ENCODE data around the gene OTUB2.

The OTUB2 gene

DNA sequence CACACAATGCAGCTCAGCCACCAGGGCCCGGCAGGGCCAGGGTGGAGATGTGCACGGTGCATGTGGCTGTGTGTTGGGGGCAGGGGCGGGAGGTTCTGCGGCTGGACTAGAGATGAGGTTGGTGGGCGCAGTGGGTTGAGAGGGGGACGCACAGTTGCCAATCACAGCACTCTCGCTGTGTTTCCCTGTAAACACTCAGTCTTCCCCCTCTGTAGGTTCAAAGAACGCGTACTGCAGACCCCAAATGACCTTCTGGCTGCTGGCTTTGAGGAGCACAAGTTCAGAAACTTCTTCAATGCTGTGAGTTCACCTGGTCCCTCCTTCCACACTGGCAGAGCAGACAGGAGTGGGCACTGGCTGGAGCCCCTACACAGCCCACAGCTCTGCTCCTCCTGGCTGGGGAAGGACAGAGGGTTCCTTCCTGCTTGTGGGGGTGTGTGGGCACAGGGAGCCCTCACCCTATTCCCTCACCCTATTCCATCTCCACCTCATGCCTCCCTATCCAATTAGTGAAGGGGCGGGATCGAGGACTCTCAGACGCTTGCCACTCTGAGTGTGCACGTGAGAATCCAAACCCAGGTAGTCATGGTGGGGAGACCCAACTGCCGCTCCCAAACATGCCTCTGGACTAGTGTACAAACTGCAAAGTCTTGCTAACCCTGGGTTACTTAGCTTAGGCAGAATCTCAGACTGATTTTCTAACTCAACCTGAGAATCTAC lies 17.8 kb downstream of the OTUB2 start:
- no peaks in the 10 kb centered on the region for H3K27me3 ChIP-seq (ENCODE audit: insufficient read depth, low read length, poor library complexity)
- ATAC-seq (ENCODE audit: insufficient read depth, low read depth) (no peak), DNase-seq (no peak)
- H3K9ac ChIP-seq (ENCODE audit: low read depth, low read length) = no peak overlapping the region
- H3K4me1 ChIP-seq (ENCODE audit: insufficient read depth, low read length) = no peaks in the 10 kb centered on the region
- peaks cover 20% of the 10 kb centered on the region for H4K20me1 ChIP-seq (ENCODE audit: insufficient read depth, low read length)
- no peak for TF ChIP-seq EZH2 (IDR thresholded peaks at IDR 0.05; ENCODE audit: borderline replicate concordance, low read depth, low read length, severe bottlenecking)
- TF ChIP-seq, protein P1, sequence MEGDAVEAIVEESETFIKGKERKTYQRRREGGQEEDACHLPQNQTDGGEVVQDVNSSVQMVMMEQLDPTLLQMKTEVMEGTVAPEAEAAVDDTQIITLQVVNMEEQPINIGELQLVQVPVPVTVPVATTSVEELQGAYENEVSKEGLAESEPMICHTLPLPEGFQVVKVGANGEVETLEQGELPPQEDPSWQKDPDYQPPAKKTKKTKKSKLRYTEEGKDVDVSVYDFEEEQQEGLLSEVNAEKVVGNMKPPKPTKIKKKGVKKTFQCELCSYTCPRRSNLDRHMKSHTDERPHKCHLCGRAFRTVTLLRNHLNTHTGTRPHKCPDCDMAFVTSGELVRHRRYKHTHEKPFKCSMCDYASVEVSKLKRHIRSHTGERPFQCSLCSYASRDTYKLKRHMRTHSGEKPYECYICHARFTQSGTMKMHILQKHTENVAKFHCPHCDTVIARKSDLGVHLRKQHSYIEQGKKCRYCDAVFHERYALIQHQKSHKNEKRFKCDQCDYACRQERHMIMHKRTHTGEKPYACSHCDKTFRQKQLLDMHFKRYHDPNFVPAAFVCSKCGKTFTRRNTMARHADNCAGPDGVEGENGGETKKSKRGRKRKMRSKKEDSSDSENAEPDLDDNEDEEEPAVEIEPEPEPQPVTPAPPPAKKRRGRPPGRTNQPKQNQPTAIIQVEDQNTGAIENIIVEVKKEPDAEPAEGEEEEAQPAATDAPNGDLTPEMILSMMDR (IDR thresholded peaks at IDR 0.05; ENCODE audit: borderline replicate concordance, extremely low read depth, low read length, poor library complexity, severe bottlenecking) = no peak
- H3K27ac ChIP-seq (ENCODE audit: low read length) = no peak overlapping the region
- no peak overlapping the region for H2AFZ ChIP-seq (ENCODE audit: low read depth, low read length)
- no peaks in the 10 kb centered on the region for H3K9me3 ChIP-seq (ENCODE audit: insufficient read depth, low read length, severe bottlenecking)
- H3K4me2 ChIP-seq (ENCODE audit: insufficient read depth, low read length) = no peak overlapping the region
- no peak overlapping the region for H3K4me3 ChIP-seq (ENCODE audit: low read depth in 1 of 2, low read length in 2 of 2)
- no peaks in the 10 kb centered on the region for H3K79me2 ChIP-seq (ENCODE audit: insufficient read depth, low read length)
- peaks cover 46% of the 10 kb centered on the region for H3K36me3 ChIP-seq (ENCODE audit: insufficient read depth, low read length)

DNA sequence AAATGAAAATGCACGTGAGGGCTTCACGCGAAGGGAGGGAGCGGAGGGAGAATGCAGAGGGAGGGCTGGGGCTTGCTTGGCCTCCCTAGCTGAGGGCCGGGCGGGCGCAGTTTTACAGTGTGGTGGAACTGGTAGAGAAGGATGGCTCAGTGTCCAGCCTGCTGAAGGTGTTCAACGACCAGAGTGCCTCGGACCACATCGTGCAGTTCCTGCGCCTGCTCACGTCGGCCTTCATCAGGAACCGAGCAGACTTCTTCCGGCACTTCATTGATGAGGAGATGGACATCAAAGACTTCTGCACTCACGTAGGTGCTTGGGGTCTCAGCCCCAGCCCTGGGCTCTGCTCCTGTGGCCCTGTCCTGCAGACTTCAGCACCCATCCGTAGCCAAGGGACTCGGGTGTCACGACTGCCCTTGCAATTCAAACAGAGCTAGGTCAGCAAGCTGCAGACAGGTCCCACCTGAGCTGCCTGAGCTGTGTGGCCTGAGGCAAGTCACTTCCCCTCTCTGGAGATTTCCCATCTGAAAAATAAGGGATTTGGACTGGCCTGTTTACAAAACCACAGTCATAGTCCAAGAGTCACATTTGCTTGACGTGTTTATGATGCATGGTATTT lies 18.4 kb downstream of the OTUB2 start:
- Histone ChIP-seq H3K36me3 (ENCODE audit: insufficient read depth, low read length) (peaks cover 52% of the 10 kb centered on the region), H3K27ac (ENCODE audit: low read length) (no peak overlapping the region), H3K9me3 (ENCODE audit: insufficient read depth, low read length, severe bottlenecking) (no peaks in the 10 kb centered on the region), H3K4me1 (ENCODE audit: insufficient read depth, low read length) (no peaks in the 10 kb centered on the region), H3K4me3 (ENCODE audit: low read depth in 1 of 2, low read length in 2 of 2) (no peak overlapping the region), H3K4me2 (ENCODE audit: insufficient read depth, low read length) (no peak overlapping the region), H3K27me3 (ENCODE audit: insufficient read depth, low read length, poor library complexity) (no peaks in the 10 kb centered on the region), H3K79me2 (ENCODE audit: insufficient read depth, low read length) (no peaks in the 10 kb centered on the region), H3K9ac (ENCODE audit: low read depth, low read length) (no peak overlapping the region), H2AFZ (ENCODE audit: low read depth, low read length) (no peak overlapping the region), H4K20me1 (ENCODE audit: insufficient read depth, low read length) (peaks cover 20% of the 10 kb centered on the region)
- DNase-seq (no peak), ATAC-seq (ENCODE audit: insufficient read depth, low read depth) (no peak)
- TF ChIP-seq EZH2 (IDR thresholded peaks at IDR 0.05; ENCODE audit: borderline replicate concordance, low read depth, low read length, severe bottlenecking) = no peak
- TF ChIP-seq, protein P1 (IDR thresholded peaks at IDR 0.05; ENCODE audit: borderline replicate concordance, extremely low read depth, low read length, poor library complexity, severe bottlenecking) = no peak

- no peak overlapping the region for H3K4me3 ChIP-seq (ENCODE audit: low read depth in 1 of 2, low read length in 2 of 2)
- peaks cover 58% of the 10 kb centered on the region for H3K36me3 ChIP-seq (ENCODE audit: insufficient read depth, low read length)
Measured at GRCh38 chr14:94045101-94045500, 19.0 kb downstream of the OTUB2 start.

More at GRCh38 chr14:94045101-94045500, 19.0 kb downstream of the OTUB2 start:
- H3K9me3 ChIP-seq (ENCODE audit: insufficient read depth, low read length, severe bottlenecking) = no peaks in the 10 kb centered on the region
- peaks cover 21% of the 10 kb centered on the region for H4K20me1 ChIP-seq (ENCODE audit: insufficient read depth, low read length)
- no peak for TF ChIP-seq EZH2 (IDR thresholded peaks at IDR 0.05; ENCODE audit: borderline replicate concordance, low read depth, low read length, severe bottlenecking)
- TF ChIP-seq, protein P1 (IDR thresholded peaks at IDR 0.05; ENCODE audit: borderline replicate concordance, extremely low read depth, low read length, poor library complexity, severe bottlenecking) = no peak
- H2AFZ ChIP-seq (ENCODE audit: low read depth, low read length) = no peak overlapping the region
- no peak for DNase-seq
- no peak overlapping the region for H3K4me2 ChIP-seq (ENCODE audit: insufficient read depth, low read length)
- no peaks in the 10 kb centered on the region for H3K79me2 ChIP-seq (ENCODE audit: insufficient read depth, low read length)
- ATAC-seq (ENCODE audit: insufficient read depth, low read depth) = no peak
- H3K9ac ChIP-seq (ENCODE audit: low read depth, low read length) = no peak overlapping the region
- H3K27me3 ChIP-seq (ENCODE audit: insufficient read depth, low read length, poor library complexity) = no peaks in the 10 kb centered on the region
- H3K4me1 ChIP-seq (ENCODE audit: insufficient read depth, low read length) = no peaks in the 10 kb centered on the region
- no peak overlapping the region for H3K27ac ChIP-seq (ENCODE audit: low read length)

All from DND-41 (cell line).